ENCODE results near the gene ANKRD37.

DNA sequence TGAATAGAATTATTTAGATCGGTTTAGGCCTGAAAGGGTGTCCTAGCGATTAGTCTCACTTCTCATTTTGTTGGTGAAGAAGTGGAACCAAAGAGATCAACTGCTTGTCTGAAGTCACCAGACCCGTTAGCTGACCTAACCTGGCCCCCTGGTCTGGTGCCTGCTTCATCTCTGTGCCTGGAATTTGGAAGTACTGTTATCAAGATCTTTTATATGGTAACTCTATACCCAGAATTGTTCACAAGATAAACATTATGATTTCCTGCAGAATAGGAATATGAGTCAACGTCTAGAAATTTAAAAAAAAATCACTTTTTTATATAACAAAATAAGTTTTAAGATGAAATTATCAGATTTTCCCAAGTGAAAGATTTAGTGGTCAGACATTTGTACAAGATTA lies 38.1 kb upstream of the ANKRD37 start:
- TF ChIP-seq CEBPB (tag; IDR thresholded peaks at IDR 0.05) = no peak
- no peak for TF ChIP-seq CREB1 (IDR thresholded peaks at IDR 0.05)
- TF ChIP-seq CREB1 (CRISPR knock-in tag; IDR thresholded peaks at IDR 0.05) = no peak
- no peak for TF ChIP-seq ERF (CRISPR knock-in tag; IDR thresholded peaks at IDR 0.05)
- TF ChIP-seq, protein P1, sequence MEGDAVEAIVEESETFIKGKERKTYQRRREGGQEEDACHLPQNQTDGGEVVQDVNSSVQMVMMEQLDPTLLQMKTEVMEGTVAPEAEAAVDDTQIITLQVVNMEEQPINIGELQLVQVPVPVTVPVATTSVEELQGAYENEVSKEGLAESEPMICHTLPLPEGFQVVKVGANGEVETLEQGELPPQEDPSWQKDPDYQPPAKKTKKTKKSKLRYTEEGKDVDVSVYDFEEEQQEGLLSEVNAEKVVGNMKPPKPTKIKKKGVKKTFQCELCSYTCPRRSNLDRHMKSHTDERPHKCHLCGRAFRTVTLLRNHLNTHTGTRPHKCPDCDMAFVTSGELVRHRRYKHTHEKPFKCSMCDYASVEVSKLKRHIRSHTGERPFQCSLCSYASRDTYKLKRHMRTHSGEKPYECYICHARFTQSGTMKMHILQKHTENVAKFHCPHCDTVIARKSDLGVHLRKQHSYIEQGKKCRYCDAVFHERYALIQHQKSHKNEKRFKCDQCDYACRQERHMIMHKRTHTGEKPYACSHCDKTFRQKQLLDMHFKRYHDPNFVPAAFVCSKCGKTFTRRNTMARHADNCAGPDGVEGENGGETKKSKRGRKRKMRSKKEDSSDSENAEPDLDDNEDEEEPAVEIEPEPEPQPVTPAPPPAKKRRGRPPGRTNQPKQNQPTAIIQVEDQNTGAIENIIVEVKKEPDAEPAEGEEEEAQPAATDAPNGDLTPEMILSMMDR (IDR thresholded peaks at IDR 0.05 in 2 of 3, conservative IDR thresholded peaks at IDR 0.05 in 1 of 3; ENCODE audit: insufficient read depth in 2 of 3, low read depth in 1 of 3, low read length in 3 of 3) = no peak
- TF ChIP-seq TCF3 (CRISPR knock-in tag; IDR thresholded peaks at IDR 0.05) = no peak
- TF ChIP-seq TGIF2 (CRISPR knock-in tag; IDR thresholded peaks at IDR 0.05) = no peak
- TF ChIP-seq POLR2AphosphoS5 (IDR thresholded peaks at IDR 0.05; ENCODE audit: control insufficient read depth, insufficient read depth, low read depth, low read length) = no peak

Measured in K562 (cell line).